Smooth muscle cell of the brain vasculature (primary cell): Measurements from ENCODE around the gene ATP2B2.

Experiments used
- DNase-seq: peaks from one replicate; pipeline ENCODE4 v3.0.0-alpha.2; 2012; ENCODE audit warnings: low read depth, low spot score

The ATP2B2 gene

GRCh38 chr3:10401990-10402761, 103.2 kb downstream of the ATP2B2 start:
- DNase-seq, result no peak

- DNase-seq, result no peak
Observed at GRCh38 chr3:10400749-10401495, 104.5 kb downstream of the ATP2B2 start.

GRCh38 chr3:10400050-10400748, 105.2 kb downstream of the ATP2B2 start:
- DNase-seq, result no peak

GRCh38 chr3:10399634-10400033, 105.8 kb downstream of the ATP2B2 start:
- DNase-seq, result no peak

- no peak for DNase-seq
Observed at GRCh38 chr3:10398341-10398740, 107.0 kb downstream of the ATP2B2 start.

- DNase-seq, result no peak
Observed at GRCh38 chr3:10397879-10398278, 107.5 kb downstream of the ATP2B2 start.

GRCh38 chr3:10396931-10397330, 108.5 kb downstream of the ATP2B2 start:
- DNase-seq, result no peak

GRCh38 chr3:10396083-10396482, 109.3 kb downstream of the ATP2B2 start:
- DNase-seq, result no peak

- DNase-seq, result no peak
Observed at GRCh38 chr3:10395671-10396070, 109.7 kb downstream of the ATP2B2 start.

- DNase-seq, result no peak
Observed at GRCh38 chr3:10395196-10395595, 110.2 kb downstream of the ATP2B2 start.

- no peak for DNase-seq
Observed at GRCh38 chr3:10394491-10395025, 110.8 kb downstream of the ATP2B2 start.

GRCh38 chr3:10393514-10393913, 111.9 kb downstream of the ATP2B2 start:
- no peak for DNase-seq

- no peak for DNase-seq
Observed at GRCh38 chr3:10392906-10393461, 112.4 kb downstream of the ATP2B2 start.

GRCh38 chr3:10392244-10392643, 113.1 kb downstream of the ATP2B2 start:
- no peak for DNase-seq

- no peak for DNase-seq
Observed at GRCh38 chr3:10391391-10391790, 114.0 kb downstream of the ATP2B2 start.

- DNase-seq, result no peak
Observed at GRCh38 chr3:10390641-10391373, 114.6 kb downstream of the ATP2B2 start.

GRCh38 chr3:10389995-10390394, 115.4 kb downstream of the ATP2B2 start:
- DNase-seq, result no peak

- DNase-seq, result no peak
Observed at GRCh38 chr3:10389339-10389738, 116.0 kb downstream of the ATP2B2 start.

GRCh38 chr3:10387881-10388609, 117.3 kb downstream of the ATP2B2 start:
- DNase-seq, result no peak

- no peak for DNase-seq
Observed at GRCh38 chr3:10386121-10386520, 119.3 kb downstream of the ATP2B2 start.
